GM04504 (cell line): ENCODE measurements around the gene RPL34.

Source experiments
- DNase-seq: peaks from one replicate; pipeline ENCODE4 v3.0.0-alpha.2; 2012; ENCODE audit warnings: low read depth

RPL34 gene

GRCh38 chr4:108624263-108625056 lies 4.1 kb downstream of the RPL34 start:
- DNase-seq = no peak

- DNase-seq = no peak
Observed at GRCh38 chr4:108626056-108626455, 5.7 kb downstream of the RPL34 start.

DNA sequence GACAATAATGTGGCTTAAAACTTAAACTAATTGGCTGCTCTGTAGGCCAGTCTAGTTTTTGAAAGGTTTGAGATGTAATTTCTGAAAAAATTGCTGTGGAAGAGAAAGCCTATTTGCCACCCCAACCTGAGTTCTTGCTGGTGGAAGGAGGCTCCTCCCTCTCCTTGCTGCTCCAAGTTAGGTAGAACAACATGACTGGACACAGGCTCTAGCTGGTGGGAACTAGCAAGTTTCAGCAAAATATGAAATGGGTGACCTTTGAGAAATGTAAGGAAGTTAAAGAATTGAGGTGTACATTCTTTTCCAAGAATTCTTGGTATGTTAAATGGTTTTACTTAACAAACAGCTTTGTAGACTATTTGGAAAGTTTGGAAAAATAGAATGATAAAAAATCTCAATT lies 8.0 kb downstream of the RPL34 start:
- DNase-seq = no peak

- no peak for DNase-seq
Observed at GRCh38 chr4:108635070-108635655, 14.8 kb downstream of the RPL34 start.

DNA sequence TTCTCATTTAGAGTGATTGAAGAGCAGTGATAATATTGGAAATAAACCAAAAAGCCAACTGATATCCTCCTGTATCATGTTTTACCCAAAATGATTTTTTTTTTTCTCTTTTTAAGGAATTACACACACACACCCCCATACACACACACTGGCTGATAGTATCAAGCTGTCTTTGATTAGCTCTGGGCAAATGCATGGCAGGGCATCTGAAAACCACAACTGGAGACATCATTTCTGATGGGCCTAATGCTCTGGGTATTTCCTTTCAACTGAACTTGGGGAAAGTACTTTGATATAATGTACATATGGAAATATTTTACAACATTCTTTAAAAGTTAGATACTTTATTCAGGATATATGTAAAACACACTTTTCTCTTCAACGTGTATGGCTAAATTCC lies 15.9 kb downstream of the RPL34 start:
- DNase-seq = no peak

GRCh38 chr4:108637856-108638255 lies 17.5 kb downstream of the RPL34 start:
- DNase-seq = no peak

GRCh38 chr4:108644237-108644636 lies 23.9 kb downstream of the RPL34 start:
- DNase-seq = peak; percentile 46

- no peak for DNase-seq
Observed at GRCh38 chr4:108646706-108647105, 26.3 kb downstream of the RPL34 start.

- no peak for DNase-seq
Observed at GRCh38 chr4:108649863-108650211, 29.5 kb downstream of the RPL34 start.

- DNase-seq = peak; percentile 94
Observed at GRCh38 chr4:108650212-108651013, 30.0 kb downstream of the RPL34 start, which contains the start of gene OSTC. Gene OSTC, plus strand, starts transcription at chr4:108650599. Its CDS starts 57 bp downstream, at chr4:108650656.

- no peak for DNase-seq
Observed at GRCh38 chr4:108651014-108651791, 30.8 kb downstream of the RPL34 start.

DNA sequence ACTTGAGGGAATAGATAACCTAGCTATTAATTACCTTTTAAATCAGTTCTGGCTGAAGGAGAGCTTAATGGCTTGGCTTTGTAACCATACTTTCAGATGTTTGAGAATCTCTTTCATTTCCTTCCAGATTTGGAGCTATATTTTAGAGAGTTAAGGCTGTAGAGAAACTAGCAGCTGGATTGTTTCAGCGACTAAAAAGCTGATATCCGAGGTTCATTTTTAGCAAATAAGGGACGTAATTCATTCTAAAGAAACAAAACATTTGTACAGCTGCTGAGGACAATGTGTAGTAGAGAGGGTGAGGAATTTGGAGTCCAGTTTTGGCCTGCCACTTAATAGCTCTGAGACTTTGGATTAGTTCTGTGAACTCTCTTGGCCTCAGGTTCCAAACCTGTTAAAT lies 42.3 kb downstream of the RPL34 start:
- DNase-seq = no peak

DNA sequence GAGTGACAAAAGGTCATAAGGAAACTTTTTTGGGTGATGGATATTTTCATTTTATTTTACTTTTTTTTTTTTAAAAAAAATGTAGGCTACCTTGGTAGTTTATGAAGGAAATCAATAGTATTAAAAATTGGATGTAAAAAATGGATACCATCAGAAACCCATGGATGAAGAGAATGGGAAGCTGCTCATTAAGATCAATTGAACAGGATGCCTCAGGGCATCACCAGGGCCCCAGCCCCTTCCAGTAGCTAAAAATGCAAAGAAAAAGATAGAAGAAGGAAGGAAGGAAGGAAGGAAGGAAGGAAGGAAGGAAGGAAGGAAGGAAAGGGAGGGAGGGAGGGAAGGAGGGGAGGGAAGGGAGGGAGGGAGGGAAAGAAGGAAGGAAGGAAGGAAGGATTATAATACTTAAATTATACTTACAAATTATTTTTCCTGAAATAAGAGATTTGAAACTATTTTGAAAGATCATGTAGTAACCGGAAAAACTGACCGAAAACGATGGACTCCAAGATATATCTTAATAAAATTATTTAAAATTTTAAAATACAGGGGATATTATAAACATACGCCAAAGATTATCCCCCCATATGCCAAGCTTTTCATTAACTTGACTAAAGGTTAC lies 54.1 kb downstream of the RPL34 start:
- no peak for DNase-seq
